ENCODE results near the gene EPO.
A peak's percentile ranks its signal among the peaks of the same experiment; 100 is the strongest.
"Not testable (repeated sequence)": the region's sequence is repeated elsewhere in the genome, so short reads cannot be mapped to it uniquely, and the experiment has no call there.

EPO gene

DNA sequence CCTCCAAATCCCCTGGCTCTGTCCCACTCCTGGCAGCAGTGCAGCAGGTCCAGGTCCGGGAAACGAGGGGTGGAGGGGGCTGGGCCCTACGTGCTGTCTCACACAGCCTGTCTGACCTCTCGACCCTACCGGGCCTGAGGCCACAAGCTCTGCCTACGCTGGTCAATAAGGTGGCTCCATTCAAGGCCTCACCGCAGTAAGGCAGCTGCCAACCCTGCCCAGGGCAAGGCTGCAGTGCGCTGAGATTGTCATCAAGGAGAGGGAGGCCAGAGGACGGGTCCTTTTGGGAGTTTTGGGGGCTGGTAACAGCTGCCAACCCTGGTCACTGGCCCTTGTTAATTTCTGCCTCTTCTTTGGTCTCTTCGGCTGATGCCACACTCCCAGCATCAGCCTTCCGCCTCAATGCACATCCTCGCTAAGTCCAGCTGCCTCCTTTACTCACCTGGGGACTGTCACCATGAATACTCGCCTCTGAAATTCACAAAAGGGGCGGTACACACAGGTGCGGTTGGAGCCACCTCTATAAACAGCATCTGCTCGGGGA is 3.5 kb downstream of the EPO start:
- H3K36me3 Mint-ChIP-seq (ENCODE audit: low read depth), result no peaks in the 10 kb centered on the region
- peaks cover 71% of the 10 kb centered on the region for H3K27me3 Mint-ChIP-seq
- H3K4me1 Mint-ChIP-seq (ENCODE audit: low read depth), result peaks cover 12% of the 10 kb centered on the region
- intact Hi-C loops (cut with micrococcal nuclease), result loop anchor here (2.0 kb wide), 1 partner anchor 159 kb away; no protein-coding TSS in a partner anchor
- H3K4me3 Mint-ChIP-seq, result no peak overlapping the region
- no peak overlapping the region for H3K27ac Mint-ChIP-seq
- H3K9me3 Mint-ChIP-seq, result peaks cover 3% of the 10 kb centered on the region

DNA sequence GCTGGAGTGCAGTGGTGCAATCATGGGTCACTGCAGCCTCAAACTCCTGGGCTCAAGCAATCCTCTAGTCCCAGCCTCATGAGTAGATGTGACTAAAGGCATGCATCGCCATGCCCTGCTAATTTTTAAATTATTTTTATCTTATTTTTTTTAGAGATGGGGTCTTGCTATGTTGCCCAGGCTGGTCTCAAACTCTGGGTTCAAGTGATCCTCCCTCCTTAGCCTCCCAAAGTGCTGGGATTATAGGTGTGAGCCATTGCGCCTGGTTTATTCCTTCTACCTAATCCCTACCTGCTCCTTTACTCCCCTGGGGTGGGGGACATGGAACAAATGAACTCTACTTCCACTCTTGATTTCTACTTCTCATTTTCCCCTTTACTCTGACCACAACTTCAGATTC is 4.1 kb downstream of the EPO start:
- not testable (repeated sequence) for H3K9me3 Mint-ChIP-seq; H3K4me3 Mint-ChIP-seq; H3K27ac Mint-ChIP-seq; H3K36me3 Mint-ChIP-seq (ENCODE audit: low read depth)
- Mint-ChIP-seq H3K27me3 (peaks cover 66% of the 10 kb centered on the region), H3K4me1 (ENCODE audit: low read depth) (peaks cover 12% of the 10 kb centered on the region)
- intact Hi-C loops (cut with micrococcal nuclease), result loop anchor here (2.0 kb wide), 1 partner anchor 160 kb away; no protein-coding TSS in a partner anchor

DNA sequence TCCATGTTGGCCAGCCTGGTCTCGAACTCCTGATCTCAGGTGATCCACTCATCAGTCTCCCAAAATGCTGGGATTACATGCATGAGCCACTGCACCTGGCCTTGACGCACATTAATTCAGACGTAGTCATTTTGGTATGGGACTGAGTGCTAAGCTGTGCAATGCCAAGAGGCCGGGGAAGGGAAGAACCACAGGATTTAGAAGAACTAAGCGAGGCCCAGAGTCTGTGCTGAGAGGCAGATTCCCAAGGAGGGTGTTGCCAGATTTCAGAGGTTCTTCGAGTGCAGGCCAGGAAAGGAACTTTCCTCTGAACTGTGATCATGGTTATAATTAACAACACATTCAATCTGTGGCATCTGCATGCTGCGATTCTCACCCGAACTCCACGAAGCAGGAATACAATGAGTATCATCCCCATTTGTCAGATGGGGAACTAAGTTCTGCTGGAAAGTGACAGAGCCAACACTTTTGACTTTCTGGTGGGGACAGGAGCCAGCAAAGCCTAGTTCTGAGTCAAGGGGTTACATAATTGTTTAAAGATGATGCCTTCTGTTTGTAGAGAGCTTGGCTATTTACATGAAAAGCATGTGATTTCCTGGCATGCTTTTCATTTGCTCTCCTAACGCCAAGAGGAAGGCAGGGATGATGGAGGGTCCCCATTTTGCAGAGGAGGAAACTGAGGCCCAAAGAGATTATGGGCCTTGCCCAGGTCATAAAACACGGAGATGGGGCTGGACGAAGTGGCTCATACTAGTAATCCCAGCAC is 6.9 kb downstream of the EPO start:
- intact Hi-C loops (cut with micrococcal nuclease), result no loop called here
- Mint-ChIP-seq H3K4me3 (no peak overlapping the region), H3K27ac (no peak overlapping the region), H3K36me3 (ENCODE audit: low read depth) (no peaks in the 10 kb centered on the region), H3K4me1 (ENCODE audit: low read depth) (peaks cover 12% of the 10 kb centered on the region), H3K27me3 (peaks cover 48% of the 10 kb centered on the region), H3K9me3 (no peaks in the 10 kb centered on the region)

DNA sequence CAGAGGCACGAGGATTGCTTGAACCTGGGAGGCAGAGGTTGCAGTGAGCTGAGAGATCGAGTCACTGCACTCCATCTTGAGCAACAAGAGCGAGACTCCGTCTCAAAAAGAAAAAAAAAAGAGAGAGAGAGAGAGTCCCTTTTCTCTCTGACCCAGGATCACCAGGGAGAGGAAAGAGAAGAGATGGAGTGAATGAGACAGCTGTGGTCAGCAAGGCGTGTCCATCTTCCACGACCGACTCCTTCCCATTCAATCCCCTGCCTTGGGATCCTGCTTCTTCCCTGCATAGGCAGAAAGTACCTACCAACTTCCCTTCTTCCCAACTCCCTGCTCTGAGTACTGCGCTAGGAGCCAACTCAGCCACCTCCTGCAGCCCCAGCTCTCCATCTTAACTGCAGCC is 7.9 kb downstream of the EPO start:
- H3K27ac Mint-ChIP-seq, result no peak overlapping the region
- intact Hi-C loops (cut with micrococcal nuclease), result no loop called here
- no peaks in the 10 kb centered on the region for H3K36me3 Mint-ChIP-seq (ENCODE audit: low read depth)
- H3K9me3 Mint-ChIP-seq, result no peaks in the 10 kb centered on the region
- H3K4me1 Mint-ChIP-seq (ENCODE audit: low read depth), result peaks cover 12% of the 10 kb centered on the region
- peaks cover 41% of the 10 kb centered on the region for H3K27me3 Mint-ChIP-seq
- no peak overlapping the region for H3K4me3 Mint-ChIP-seq

DNA sequence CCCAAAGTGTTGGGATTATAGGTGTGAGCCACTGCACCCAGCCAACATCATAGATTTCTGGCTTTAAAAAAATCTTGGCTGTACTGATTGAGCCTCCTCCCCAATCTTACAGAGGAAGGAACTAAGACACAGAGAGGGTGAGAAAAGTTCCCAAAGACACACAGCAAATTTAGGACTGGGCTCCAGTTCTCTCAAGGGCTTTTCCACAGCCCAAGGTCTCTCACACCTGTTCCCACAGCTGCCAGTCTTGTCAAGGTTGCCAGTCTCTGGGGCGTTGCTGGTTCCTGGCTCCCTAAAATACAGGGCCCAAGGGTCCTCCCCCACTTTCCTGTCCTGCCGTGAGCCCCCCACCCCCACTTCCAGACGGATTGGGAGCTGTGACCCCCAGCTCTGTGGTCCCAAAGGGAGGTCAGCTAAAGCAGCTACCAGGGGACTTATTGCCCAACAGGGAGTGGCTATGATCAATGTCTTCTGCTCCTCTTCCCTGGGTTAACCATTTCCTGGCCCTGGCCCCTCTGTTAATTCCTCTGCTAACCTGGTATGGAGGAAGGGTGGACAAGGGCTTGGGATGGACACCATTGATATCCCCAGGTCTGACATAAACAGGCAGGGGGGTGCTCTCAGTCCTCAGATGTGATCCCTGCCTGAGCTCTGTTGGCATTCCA is 10.0 kb downstream of the EPO start:
- no peaks in the 10 kb centered on the region for H3K9me3 Mint-ChIP-seq
- peaks cover 43% of the 10 kb centered on the region for H3K27me3 Mint-ChIP-seq
- H3K27ac Mint-ChIP-seq, result no peak overlapping the region
- H3K4me3 Mint-ChIP-seq, result no peak overlapping the region
- intact Hi-C loops (cut with micrococcal nuclease), result no loop called here
- H3K36me3 Mint-ChIP-seq (ENCODE audit: low read depth), result no peaks in the 10 kb centered on the region
- H3K4me1 Mint-ChIP-seq (ENCODE audit: low read depth), result peaks cover 7% of the 10 kb centered on the region

DNA sequence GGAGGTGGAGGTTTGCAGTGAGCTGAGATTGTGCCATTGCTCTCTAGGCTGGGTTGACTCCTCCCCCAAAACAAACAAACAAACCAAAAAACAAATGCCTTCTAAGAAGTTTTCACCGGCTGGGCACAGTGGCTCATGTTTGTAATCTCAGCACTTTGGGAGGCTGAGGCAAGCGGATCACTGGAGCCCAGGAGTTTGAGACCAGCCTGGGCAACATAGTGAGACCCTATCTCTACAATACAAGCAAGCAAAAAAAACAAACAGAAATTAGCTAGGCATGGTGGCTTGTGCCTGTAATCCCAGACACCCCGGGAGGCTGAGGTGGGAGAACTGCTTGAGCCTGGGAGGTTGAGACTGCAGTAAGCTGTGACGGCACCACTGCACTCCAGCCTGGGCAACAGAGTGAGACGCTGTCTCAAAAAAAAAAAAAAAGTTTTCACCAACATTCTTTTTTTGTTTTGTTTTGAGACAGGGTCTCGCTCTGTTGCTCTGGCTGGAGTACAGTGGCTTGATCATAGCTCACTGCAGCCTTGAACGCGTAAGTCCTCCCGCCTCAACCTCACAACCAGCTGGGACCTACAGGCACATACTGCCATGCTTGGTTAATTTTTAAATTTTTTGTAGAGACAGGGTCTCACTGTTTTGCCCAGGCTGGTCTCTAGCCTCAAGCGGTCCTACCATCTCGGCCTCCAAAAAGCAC is 11.8 kb downstream of the EPO start:
- Mint-ChIP-seq H3K27me3 (peaks cover 35% of the 10 kb centered on the region), H3K27ac (no peak overlapping the region), H3K9me3 (no peaks in the 10 kb centered on the region), H3K36me3 (ENCODE audit: low read depth) (no peaks in the 10 kb centered on the region), H3K4me3 (no peak overlapping the region), H3K4me1 (ENCODE audit: low read depth) (peaks cover 5% of the 10 kb centered on the region)
- intact Hi-C loops (cut with micrococcal nuclease), result no loop called here

DNA sequence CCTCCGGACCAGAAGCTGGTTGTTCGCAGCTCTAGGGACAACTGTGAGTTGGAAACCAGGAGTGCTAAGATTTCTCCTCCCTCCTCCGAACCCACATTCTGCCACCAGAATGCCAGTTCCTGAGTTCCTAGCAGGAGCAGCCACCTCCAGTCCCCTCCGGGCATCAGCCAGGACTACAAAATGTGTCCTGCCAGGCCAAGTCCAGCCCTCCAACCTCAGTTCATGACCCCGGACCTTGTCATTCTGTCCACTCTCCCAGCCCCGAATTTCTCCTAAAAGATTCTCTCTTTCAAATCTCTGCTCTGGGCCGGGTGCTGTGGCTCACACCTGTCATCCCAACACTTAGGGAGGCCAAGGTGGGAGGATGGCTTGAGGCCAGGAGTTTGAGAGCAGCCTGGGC is 15.5 kb downstream of the EPO start:
- Mint-ChIP-seq H3K4me3 (no peak overlapping the region), H3K27ac (no peak overlapping the region), H3K36me3 (ENCODE audit: low read depth) (no peaks in the 10 kb centered on the region), H3K9me3 (no peaks in the 10 kb centered on the region), H3K27me3 (peaks cover 24% of the 10 kb centered on the region), H3K4me1 (ENCODE audit: low read depth) (peaks cover 5% of the 10 kb centered on the region)
- intact Hi-C loops (cut with micrococcal nuclease), result no loop called here

DNA sequence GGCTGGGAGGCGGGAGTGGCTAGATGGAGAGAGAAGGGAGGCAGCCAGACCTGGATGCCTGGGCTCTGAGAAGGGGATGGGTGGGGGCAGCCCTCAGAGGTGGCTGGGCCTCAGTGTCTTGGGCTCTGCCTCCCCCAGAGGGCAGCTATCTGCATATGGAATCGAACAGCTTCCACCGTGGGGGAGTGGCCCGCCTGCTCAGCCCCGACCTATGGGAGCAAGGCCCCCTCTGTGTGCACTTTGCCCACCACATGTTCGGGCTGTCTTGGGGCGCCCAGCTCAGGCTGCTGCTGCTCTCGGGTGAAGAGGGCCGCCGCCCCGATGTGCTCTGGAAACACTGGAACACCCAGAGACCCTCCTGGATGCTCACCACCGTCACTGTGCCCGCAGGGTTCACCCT is 16.4 kb downstream of the EPO start:
- peaks cover 21% of the 10 kb centered on the region for H3K27me3 Mint-ChIP-seq
- no peaks in the 10 kb centered on the region for H3K36me3 Mint-ChIP-seq (ENCODE audit: low read depth)
- no peaks in the 10 kb centered on the region for H3K9me3 Mint-ChIP-seq
- intact Hi-C loops (cut with micrococcal nuclease), result no loop called here
- H3K4me1 Mint-ChIP-seq (ENCODE audit: low read depth), result peaks cover 5% of the 10 kb centered on the region
- no peak overlapping the region for H3K4me3 Mint-ChIP-seq
- no peak overlapping the region for H3K27ac Mint-ChIP-seq

DNA sequence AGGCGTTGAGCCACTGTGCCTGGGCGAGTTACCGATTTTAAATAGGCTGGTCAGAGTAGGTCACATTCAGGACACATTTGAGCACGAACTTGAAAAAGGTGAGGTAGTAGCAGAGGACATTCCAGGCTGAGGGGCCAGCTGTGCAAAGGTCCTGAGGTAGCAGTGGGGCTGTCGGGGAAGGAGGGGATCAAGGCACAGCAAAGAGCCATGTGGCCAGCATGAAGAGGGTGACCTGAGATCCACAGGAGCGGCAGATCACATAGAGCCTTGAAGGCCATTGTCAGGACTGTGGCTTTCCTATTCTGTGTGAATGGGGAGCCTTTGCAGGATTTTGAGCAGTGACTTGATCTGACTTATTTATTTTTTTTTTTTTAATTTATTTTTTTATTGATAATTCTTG is 19.7 kb downstream of the EPO start:
- intact Hi-C loops (cut with micrococcal nuclease), result no loop called here
- peaks cover 1% of the 10 kb centered on the region for H3K4me1 Mint-ChIP-seq (ENCODE audit: low read depth)

DNA sequence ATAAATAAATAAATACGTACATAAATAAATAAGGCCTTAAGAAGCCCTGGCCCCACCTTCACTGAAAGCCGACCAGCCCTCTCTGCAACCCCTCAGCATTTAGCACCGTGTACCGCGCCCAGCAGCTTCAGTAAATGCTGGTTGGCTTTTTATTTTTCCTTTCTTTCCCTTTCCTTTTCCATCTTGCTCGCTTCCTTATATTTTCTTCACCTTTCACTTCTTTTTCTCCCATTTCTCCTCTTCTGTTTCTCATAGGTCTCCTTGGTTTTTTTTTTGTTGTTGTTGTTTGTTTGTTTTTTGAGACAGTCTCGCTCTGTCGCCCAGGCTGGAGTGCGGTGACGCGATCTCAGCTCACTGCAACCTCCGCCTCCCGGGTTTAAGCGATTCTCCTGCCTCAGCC is 24.3 kb downstream of the EPO start:
- intact Hi-C loops (cut with micrococcal nuclease), result no loop called here
- H3K27me3 Mint-ChIP-seq, result peaks cover 27% of the 10 kb centered on the region
- peaks cover 6% of the 10 kb centered on the region for H3K4me1 Mint-ChIP-seq (ENCODE audit: low read depth)
- no peak overlapping the region for H3K4me3 Mint-ChIP-seq
- no peak overlapping the region for H3K27ac Mint-ChIP-seq
- H3K36me3 Mint-ChIP-seq (ENCODE audit: low read depth), result no peaks in the 10 kb centered on the region
- no peaks in the 10 kb centered on the region for H3K9me3 Mint-ChIP-seq

More for the DNA sequence above, 19.7 kb downstream of the EPO start:
- Mint-ChIP-seq H3K9me3 (no peaks in the 10 kb centered on the region), H3K27me3 (peaks cover 15% of the 10 kb centered on the region), H3K4me3 (no peak overlapping the region), H3K36me3 (ENCODE audit: low read depth) (no peaks in the 10 kb centered on the region), H3K27ac (no peak overlapping the region)

DNA sequence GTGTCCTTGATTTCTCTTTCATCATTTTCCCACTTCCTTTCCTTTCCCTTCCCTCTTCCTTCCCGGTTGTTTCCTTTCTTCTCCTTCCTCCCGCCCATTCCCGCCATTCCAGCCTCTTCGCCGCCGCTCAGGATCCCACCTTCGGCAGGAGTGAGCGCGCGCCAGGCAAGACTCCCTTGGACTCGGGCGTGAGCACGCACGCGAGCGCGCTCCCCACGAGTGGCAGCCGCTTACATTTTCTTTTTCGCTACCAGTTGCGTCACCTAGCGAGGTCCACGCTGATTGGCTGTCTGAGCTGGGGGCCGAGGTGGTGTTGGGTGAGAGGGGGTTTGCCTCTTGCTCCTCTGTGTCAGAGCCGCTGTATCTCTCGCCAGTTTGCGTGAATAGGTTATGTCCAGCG is 24.9 kb downstream of the EPO start:
- intact Hi-C loops (cut with micrococcal nuclease), result no loop called here
- H3K4me1 Mint-ChIP-seq (ENCODE audit: low read depth), result peaks cover 6% of the 10 kb centered on the region
- H3K9me3 Mint-ChIP-seq, result no peaks in the 10 kb centered on the region
- H3K27me3 Mint-ChIP-seq, result peaks cover 26% of the 10 kb centered on the region
- no peaks in the 10 kb centered on the region for H3K36me3 Mint-ChIP-seq (ENCODE audit: low read depth)
- peak overlapping the region; percentile 58 for H3K27ac Mint-ChIP-seq
- H3K4me3 Mint-ChIP-seq, result peak overlapping the region; percentile 78

DNA sequence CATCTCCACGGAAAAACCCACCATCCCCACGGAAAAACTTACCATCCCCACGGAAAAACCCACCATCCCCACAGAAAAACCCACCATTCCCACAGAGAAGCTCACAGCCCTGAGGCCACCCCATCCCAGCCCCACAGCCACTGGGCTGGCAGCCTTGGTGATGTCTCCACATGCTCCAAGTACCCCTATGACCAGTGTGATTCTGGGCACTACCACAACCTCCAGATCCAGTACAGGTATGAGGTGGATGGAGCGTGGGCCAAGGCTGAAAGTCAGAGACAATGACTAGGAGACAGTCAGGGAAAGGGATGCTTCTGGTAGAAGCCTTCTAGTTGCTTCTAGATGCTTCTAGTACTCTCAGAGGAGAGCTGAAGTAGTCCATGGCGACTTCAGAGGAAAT is 32.7 kb downstream of the EPO start:
- H3K9me3 Mint-ChIP-seq, result no peaks in the 10 kb centered on the region
- intact Hi-C loops (cut with micrococcal nuclease), result no loop called here
- H3K4me3 Mint-ChIP-seq, result no peak overlapping the region
- H3K27me3 Mint-ChIP-seq, result peaks cover 32% of the 10 kb centered on the region
- H3K36me3 Mint-ChIP-seq (ENCODE audit: low read depth), result no peaks in the 10 kb centered on the region
- H3K27ac Mint-ChIP-seq, result no peak overlapping the region
- H3K4me1 Mint-ChIP-seq (ENCODE audit: low read depth), result no peaks in the 10 kb centered on the region

DNA sequence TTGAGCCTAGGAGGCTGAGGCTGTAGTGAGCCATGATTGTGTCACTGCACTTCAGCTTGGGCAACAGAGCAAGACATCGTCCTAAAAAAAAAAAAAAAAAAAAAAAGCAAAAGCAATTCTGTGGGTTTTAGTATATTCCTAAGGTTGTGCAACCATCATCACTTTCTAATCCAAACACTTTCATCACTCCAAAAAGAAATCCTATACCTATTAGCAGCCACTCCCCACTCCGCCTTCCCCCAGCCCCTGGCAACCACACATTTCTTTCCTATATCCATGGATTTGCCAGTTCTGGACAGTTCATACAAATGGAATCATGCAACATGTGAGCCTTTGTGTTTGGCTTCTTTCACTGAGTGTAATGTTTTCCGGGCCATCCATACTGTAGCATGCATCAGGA is 33.5 kb downstream of the EPO start:
- Mint-ChIP-seq H3K4me1 (ENCODE audit: low read depth) (no peaks in the 10 kb centered on the region), H3K9me3 (no peaks in the 10 kb centered on the region), H3K4me3 (no peak overlapping the region), H3K36me3 (ENCODE audit: low read depth) (no peaks in the 10 kb centered on the region), H3K27ac (no peak overlapping the region), H3K27me3 (peaks cover 29% of the 10 kb centered on the region)
- intact Hi-C loops (cut with micrococcal nuclease), result no loop called here
